H1 (cell line): ENCODE results near the gene TXN2. TPM values are rescaled to one million over a fixed set of nuclear protein-coding genes. Genes with fewer than 3 reads are reported as not detected.

Source experiments
- CBX8 ChIP-seq: fragments of 300-800, 300-1000 bp; sonication (generic); IDR thresholded peaks from 2 replicates; pipeline ENCODE4 v1.7.1; 2016; ENCODE audit warnings: low read depth, low read length, borderline replicate concordance
- HDAC6 ChIP-seq: IDR thresholded peaks from one replicate; pipeline ENCODE4 v1.7.1; 2012; ENCODE audit warnings: low read depth, mild to moderate bottlenecking, inconsistent platforms, low read length, moderate library complexity
- SAP30 ChIP-seq: fragments of 300-600 bp; sonication (generic); IDR thresholded peaks from 2 replicates; pipeline ENCODE4 v1.7.1; 2012; ENCODE audit warnings: low read length, moderate library complexity, mild to moderate bottlenecking, inconsistent platforms; ENCODE audit not compliant: insufficient read depth, insufficient replicate concordance
- polyA plus RNA-seq, 7 experiments: library from polyadenylated mRNA; depleted of rRNA in 3 of 7; stranded (reverse) in 5 of 7; unstranded in 2 of 7; fragments of >200 nt in 5 of 7; fragments of 200-250 nt in 2 of 7; gene quantifications; 1 replicate in 5 of 7; 2 replicates in 1 of 7; 4 replicates in 1 of 7; pipeline versions ENCODE4 v1.2.1 to v1.2.3, GENCODE V29; 2011 to 2013; ENCODE audit warnings: missing spikeins in 2 of 7, mixed read lengths in 2 of 7
- total RNA-seq: library from RNA; stranded (reverse); fragmentation: NEBNext Ultra II Directional; extraction: Animal tissue kit (Norgen Biotek cat#: 25700); gene quantifications from 2 replicates; pipeline ENCODE4 v1.2.1, GENCODE V29; 2021
- TF ChIP-seq, protein P1 (sequence below): fragments of 300-600 bp; sonication (generic); IDR thresholded peaks from 2 replicates; pipeline ENCODE4 v1.7.1; 2012; ENCODE audit warnings: low read length, moderate library complexity, mild to moderate bottlenecking, inconsistent platforms; ENCODE audit not compliant: insufficient replicate concordance

Gene TXN2
- total and polyA plus RNA-seq, 2 of the 8 experiments (the other 6 are each of a cell fraction or from before 2014, with no cell fraction given): 47.5 to 116 TPM

DNA sequence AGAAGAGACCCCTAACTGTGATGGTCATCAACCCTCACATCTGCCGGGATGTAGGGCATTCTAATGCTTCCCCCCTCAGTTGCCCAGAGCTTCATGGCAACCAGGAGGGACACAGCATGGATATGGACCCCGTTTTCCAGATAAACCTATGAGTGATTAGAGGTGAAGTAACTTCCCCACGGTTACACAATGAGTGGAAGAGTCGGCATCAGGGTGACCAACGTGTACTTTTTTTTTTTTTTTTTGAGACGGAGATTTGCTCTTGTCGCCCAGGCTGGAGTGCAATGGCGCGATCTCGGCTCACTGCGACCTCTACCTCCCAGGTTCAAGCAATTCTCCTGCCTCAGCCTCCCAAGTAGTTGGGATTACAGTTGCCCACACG lies 25.0 kb downstream of the TXN2 start (continued):
- TF ChIP-seq, protein P1, sequence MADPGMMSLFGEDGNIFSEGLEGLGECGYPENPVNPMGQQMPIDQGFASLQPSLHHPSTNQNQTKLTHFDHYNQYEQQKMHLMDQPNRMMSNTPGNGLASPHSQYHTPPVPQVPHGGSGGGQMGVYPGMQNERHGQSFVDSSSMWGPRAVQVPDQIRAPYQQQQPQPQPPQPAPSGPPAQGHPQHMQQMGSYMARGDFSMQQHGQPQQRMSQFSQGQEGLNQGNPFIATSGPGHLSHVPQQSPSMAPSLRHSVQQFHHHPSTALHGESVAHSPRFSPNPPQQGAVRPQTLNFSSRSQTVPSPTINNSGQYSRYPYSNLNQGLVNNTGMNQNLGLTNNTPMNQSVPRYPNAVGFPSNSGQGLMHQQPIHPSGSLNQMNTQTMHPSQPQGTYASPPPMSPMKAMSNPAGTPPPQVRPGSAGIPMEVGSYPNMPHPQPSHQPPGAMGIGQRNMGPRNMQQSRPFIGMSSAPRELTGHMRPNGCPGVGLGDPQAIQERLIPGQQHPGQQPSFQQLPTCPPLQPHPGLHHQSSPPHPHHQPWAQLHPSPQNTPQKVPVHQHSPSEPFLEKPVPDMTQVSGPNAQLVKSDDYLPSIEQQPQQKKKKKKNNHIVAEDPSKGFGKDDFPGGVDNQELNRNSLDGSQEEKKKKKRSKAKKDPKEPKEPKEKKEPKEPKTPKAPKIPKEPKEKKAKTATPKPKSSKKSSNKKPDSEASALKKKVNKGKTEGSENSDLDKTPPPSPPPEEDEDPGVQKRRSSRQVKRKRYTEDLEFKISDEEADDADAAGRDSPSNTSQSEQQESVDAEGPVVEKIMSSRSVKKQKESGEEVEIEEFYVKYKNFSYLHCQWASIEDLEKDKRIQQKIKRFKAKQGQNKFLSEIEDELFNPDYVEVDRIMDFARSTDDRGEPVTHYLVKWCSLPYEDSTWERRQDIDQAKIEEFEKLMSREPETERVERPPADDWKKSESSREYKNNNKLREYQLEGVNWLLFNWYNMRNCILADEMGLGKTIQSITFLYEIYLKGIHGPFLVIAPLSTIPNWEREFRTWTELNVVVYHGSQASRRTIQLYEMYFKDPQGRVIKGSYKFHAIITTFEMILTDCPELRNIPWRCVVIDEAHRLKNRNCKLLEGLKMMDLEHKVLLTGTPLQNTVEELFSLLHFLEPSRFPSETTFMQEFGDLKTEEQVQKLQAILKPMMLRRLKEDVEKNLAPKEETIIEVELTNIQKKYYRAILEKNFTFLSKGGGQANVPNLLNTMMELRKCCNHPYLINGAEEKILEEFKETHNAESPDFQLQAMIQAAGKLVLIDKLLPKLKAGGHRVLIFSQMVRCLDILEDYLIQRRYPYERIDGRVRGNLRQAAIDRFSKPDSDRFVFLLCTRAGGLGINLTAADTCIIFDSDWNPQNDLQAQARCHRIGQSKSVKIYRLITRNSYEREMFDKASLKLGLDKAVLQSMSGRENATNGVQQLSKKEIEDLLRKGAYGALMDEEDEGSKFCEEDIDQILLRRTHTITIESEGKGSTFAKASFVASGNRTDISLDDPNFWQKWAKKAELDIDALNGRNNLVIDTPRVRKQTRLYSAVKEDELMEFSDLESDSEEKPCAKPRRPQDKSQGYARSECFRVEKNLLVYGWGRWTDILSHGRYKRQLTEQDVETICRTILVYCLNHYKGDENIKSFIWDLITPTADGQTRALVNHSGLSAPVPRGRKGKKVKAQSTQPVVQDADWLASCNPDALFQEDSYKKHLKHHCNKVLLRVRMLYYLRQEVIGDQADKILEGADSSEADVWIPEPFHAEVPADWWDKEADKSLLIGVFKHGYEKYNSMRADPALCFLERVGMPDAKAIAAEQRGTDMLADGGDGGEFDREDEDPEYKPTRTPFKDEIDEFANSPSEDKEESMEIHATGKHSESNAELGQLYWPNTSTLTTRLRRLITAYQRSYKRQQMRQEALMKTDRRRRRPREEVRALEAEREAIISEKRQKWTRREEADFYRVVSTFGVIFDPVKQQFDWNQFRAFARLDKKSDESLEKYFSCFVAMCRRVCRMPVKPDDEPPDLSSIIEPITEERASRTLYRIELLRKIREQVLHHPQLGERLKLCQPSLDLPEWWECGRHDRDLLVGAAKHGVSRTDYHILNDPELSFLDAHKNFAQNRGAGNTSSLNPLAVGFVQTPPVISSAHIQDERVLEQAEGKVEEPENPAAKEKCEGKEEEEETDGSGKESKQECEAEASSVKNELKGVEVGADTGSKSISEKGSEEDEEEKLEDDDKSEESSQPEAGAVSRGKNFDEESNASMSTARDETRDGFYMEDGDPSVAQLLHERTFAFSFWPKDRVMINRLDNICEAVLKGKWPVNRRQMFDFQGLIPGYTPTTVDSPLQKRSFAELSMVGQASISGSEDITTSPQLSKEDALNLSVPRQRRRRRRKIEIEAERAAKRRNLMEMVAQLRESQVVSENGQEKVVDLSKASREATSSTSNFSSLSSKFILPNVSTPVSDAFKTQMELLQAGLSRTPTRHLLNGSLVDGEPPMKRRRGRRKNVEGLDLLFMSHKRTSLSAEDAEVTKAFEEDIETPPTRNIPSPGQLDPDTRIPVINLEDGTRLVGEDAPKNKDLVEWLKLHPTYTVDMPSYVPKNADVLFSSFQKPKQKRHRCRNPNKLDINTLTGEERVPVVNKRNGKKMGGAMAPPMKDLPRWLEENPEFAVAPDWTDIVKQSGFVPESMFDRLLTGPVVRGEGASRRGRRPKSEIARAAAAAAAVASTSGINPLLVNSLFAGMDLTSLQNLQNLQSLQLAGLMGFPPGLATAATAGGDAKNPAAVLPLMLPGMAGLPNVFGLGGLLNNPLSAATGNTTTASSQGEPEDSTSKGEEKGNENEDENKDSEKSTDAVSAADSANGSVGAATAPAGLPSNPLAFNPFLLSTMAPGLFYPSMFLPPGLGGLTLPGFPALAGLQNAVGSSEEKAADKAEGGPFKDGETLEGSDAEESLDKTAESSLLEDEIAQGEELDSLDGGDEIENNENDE: no peak
- TF ChIP-seq HDAC6 (no peak), SAP30 (no peak), CBX8 (no peak)
- TF ChIP-seq, all 59 proteins: peak for 0
